Subcutaneous abdominal adipose tissue (tissue), 5 donors: ENCODE data around the gene YOD1.

Experiments used
- H3K27ac ChIP-seq: one replicate; pipeline ENCODE4 v1.7.0; 2013; ENCODE audit warnings: low read depth, mild to moderate bottlenecking, inconsistent platforms, low read length, moderate library complexity
- H3K27me3 ChIP-seq, 5 donors: one replicate each; pipeline ENCODE4 v1.7.0; 2013; ENCODE audit warnings: low read length in 5 of 5, inconsistent platforms in 1 of 5; ENCODE audit not compliant: control insufficient read depth in 5 of 5, insufficient read depth in 4 of 5
- H3K36me3 ChIP-seq, 5 donors: one replicate each; pipeline ENCODE4 v1.7.0; 2013; ENCODE audit warnings: low read length in 5 of 5; ENCODE audit not compliant: control insufficient read depth in 5 of 5, insufficient read depth in 5 of 5
- H3K4me1 ChIP-seq, 5 donors: one replicate each; pipeline ENCODE4 v1.7.0; 2013; ENCODE audit warnings: low read length in 5 of 5, mild to moderate bottlenecking in 3 of 5, moderate library complexity in 1 of 5; ENCODE audit not compliant: control insufficient read depth in 5 of 5, insufficient read depth in 5 of 5
- H3K4me3 ChIP-seq, 5 donors: one replicate each; pipeline ENCODE4 v1.7.0; 2013; ENCODE audit warnings: low read length in 5 of 5, low read depth in 1 of 5
- H3K9ac ChIP-seq, 5 donors: one replicate each; pipeline ENCODE4 v1.7.0; 2013; ENCODE audit warnings: low read length in 5 of 5, mild to moderate bottlenecking in 4 of 5, moderate library complexity in 3 of 5
- H3K9me3 ChIP-seq, 5 donors: one replicate each; pipeline ENCODE4 v1.7.0; 2013; ENCODE audit warnings: low read length in 5 of 5; ENCODE audit not compliant: control insufficient read depth in 5 of 5
- donor health status: healthy.
- donor health status: healthy.
- donor health status: healthy.
- donor health status: healthy.
- donor health status: healthy.

YOD1 gene

GRCh38 chr1:207013321-207014085 lies 37.5 kb downstream of the YOD1 start:
- peaks cover 0 to 3% (median 2%) of the 10 kb centered on the region in 5 donors for H3K27me3 ChIP-seq
- H3K9me3 ChIP-seq, result no peaks in the 10 kb centered on the region
- no peaks in the 10 kb centered on the region for H3K36me3 ChIP-seq
- H3K4me3 ChIP-seq, result no peak overlapping the region
- H3K27ac ChIP-seq, result no peak overlapping the region
- no peaks in the 10 kb centered on the region for H3K4me1 ChIP-seq
- no peak overlapping the region for H3K9ac ChIP-seq

GRCh38 chr1:207010726-207011125 lies 40.3 kb downstream of the YOD1 start:
- H3K9ac ChIP-seq, result no peak overlapping the region
- H3K27ac ChIP-seq, result no peak overlapping the region
- H3K27me3 ChIP-seq, result peaks cover 0 to 5% (median 2%) of the 10 kb centered on the region in 5 donors
- H3K4me3 ChIP-seq, result no peak overlapping the region
- H3K4me1 ChIP-seq, result peaks cover 0 to under 1% (median 0%) of the 10 kb centered on the region in 5 donors
- H3K9me3 ChIP-seq, result no peaks in the 10 kb centered on the region
- H3K36me3 ChIP-seq, result no peaks in the 10 kb centered on the region

GRCh38 chr1:207009945-207010344 lies 41.1 kb downstream of the YOD1 start:
- Histone ChIP-seq H3K36me3 (no peaks in the 10 kb centered on the region), H3K4me3 (no peak overlapping the region), H3K27ac (no peak overlapping the region), H3K4me1 (peaks cover 0 to 7% (median 0%) of the 10 kb centered on the region in 5 donors), H3K9me3 (no peaks in the 10 kb centered on the region), H3K27me3 (peaks cover 0 to 5% (median 2%) of the 10 kb centered on the region in 5 donors), H3K9ac (no peak overlapping the region)

- H3K9ac ChIP-seq, result no peak overlapping the region
- peaks cover 0 to 5% (median 2%) of the 10 kb centered on the region in 5 donors for H3K27me3 ChIP-seq
- H3K4me3 ChIP-seq, result no peak overlapping the region
- no peaks in the 10 kb centered on the region for H3K9me3 ChIP-seq
- H3K4me1 ChIP-seq, result peaks cover 0 to 9% (median 0%) of the 10 kb centered on the region in 5 donors
- no peaks in the 10 kb centered on the region for H3K36me3 ChIP-seq
- no peak overlapping the region for H3K27ac ChIP-seq
Measured at GRCh38 chr1:207009182-207009850, 41.7 kb downstream of the YOD1 start.

- H3K4me1 ChIP-seq, result peaks cover 0 to 9% (median 0%) of the 10 kb centered on the region in 5 donors
- no peak overlapping the region for H3K9ac ChIP-seq
- peaks cover 0 to 3% (median 0%) of the 10 kb centered on the region in 5 donors for H3K27me3 ChIP-seq
- no peak overlapping the region for H3K27ac ChIP-seq
- H3K36me3 ChIP-seq, result no peaks in the 10 kb centered on the region
- no peak overlapping the region for H3K4me3 ChIP-seq
- no peaks in the 10 kb centered on the region for H3K9me3 ChIP-seq
Measured at GRCh38 chr1:207007352-207008033, 43.5 kb downstream of the YOD1 start.

- Histone ChIP-seq H3K27me3 (peaks cover 0 to 3% (median 0%) of the 10 kb centered on the region in 5 donors), H3K36me3 (no peaks in the 10 kb centered on the region), H3K4me3 (no peak overlapping the region), H3K4me1 (peaks cover 0 to 9% (median 0%) of the 10 kb centered on the region in 5 donors), H3K9me3 (no peaks in the 10 kb centered on the region), H3K9ac (no peak overlapping the region), H3K27ac (no peak overlapping the region)
Measured at GRCh38 chr1:207006914-207007313, 44.1 kb downstream of the YOD1 start.

- Histone ChIP-seq H3K9me3 (no peaks in the 10 kb centered on the region), H3K36me3 (no peaks in the 10 kb centered on the region)
Measured at GRCh38 chr1:207006083-207006482, 44.9 kb downstream of the YOD1 start.

GRCh38 chr1:207004931-207005830 lies 45.8 kb downstream of the YOD1 start:
- Histone ChIP-seq H3K36me3 (no peaks in the 10 kb centered on the region), H3K4me3 (no peak overlapping the region), H3K9ac (no peak overlapping the region), H3K27ac (no peak overlapping the region), H3K9me3 (no peaks in the 10 kb centered on the region), H3K4me1 (peaks cover 0 to 9% (median 0%) of the 10 kb centered on the region in 5 donors), H3K27me3 (peaks cover 0 to 3% (median 0%) of the 10 kb centered on the region in 5 donors)

More at GRCh38 chr1:207006083-207006482, 44.9 kb downstream of the YOD1 start:
- Histone ChIP-seq H3K27ac (no peak overlapping the region), H3K27me3 (peaks cover 0 to 3% (median 0%) of the 10 kb centered on the region in 5 donors), H3K4me3 (no peak overlapping the region), H3K4me1 (peaks cover 0 to 9% (median 0%) of the 10 kb centered on the region in 5 donors), H3K9ac (no peak overlapping the region)

GRCh38 chr1:207003210-207003609 lies 47.8 kb downstream of the YOD1 start:
- Histone ChIP-seq H3K4me1 (peaks cover 0 to 9% (median 0%) of the 10 kb centered on the region in 5 donors), H3K36me3 (no peaks in the 10 kb centered on the region), H3K9me3 (no peaks in the 10 kb centered on the region), H3K9ac (no peak overlapping the region), H3K4me3 (no peak overlapping the region), H3K27me3 (peaks cover 0 to 3% (median 0%) of the 10 kb centered on the region in 5 donors), H3K27ac (no peak overlapping the region)
